HT-29 (cell line): ENCODE data around the gene GABRR1. TPM values are rescaled to one million over a fixed set of nuclear protein-coding genes. Genes with fewer than 3 reads are reported as not detected.

Experiments used
- total RNA-seq: library from RNA; depleted of rRNA; stranded (reverse); fragments of >200 nt; shearing (Covaris generic); gene quantifications from 2 replicates; pipeline ENCODE4 v1.2.3, GENCODE V29; 2014; rRNA removed

GABRR1 gene
- total RNA-seq, 1 experiment from 2014 or later = not detected

Other genes starting within 250 kb of the GABRR1 start
- gene PNRC1, start 136.6 kb downstream of the GABRR1 start, total RNA-seq = 17.8 and 19.4 TPM in 2 replicates
- not detected in 2 replicates for gene SRSF12, start 99.3 kb downstream of the GABRR1 start, total RNA-seq
- gene PM20D2, start 71.3 kb downstream of the GABRR1 start, total RNA-seq = 29.0 and 30.7 TPM in 2 replicates
- gene GABRR2, start 97.9 kb upstream of the GABRR1 start, total RNA-seq = not detected in 2 replicates
- gene UBE2J1, start 135.4 kb upstream of the GABRR1 start, total RNA-seq = 19.9 and 22.1 TPM in 2 replicates
- not detected in 2 replicates for gene RRAGD, start 194.9 kb upstream of the GABRR1 start, total RNA-seq
- gene ANKRD6, start 215.8 kb upstream of the GABRR1 start, total RNA-seq = not detected in 2 replicates